ENCODE measurements around the gene DPP7. TPM values are rescaled to one million over a fixed set of nuclear protein-coding genes. Genes with fewer than 3 reads are reported as not detected.

Gene DPP7
- total RNA-seq, 1 donor from 2014 or later = 125 TPM

DNA sequence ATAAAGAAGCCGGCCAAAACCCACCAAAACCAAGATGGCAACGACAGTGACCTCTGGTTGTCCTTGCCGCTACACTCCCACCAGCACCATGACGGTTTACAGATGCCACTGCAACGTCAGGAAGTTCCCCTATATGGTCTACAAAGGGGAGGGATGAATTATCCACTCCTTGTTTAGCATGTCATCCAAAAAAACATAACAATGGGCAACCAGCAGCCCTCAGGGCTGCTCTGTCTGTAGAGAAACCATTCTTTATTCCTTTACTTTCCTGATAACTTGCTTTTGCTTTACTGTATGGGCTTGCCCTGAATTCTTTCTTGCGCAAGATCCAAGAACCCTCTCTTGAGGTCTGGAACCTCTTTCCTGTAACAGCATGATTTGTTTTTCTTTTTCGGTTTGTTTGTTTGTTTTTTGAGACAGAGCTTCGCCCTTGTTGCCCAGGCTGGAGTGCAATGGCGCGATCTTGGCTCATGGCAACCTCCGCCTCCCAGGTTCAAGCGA, 39.2 kb downstream of the DPP7 start:
- TF ChIP-seq, protein P1, sequence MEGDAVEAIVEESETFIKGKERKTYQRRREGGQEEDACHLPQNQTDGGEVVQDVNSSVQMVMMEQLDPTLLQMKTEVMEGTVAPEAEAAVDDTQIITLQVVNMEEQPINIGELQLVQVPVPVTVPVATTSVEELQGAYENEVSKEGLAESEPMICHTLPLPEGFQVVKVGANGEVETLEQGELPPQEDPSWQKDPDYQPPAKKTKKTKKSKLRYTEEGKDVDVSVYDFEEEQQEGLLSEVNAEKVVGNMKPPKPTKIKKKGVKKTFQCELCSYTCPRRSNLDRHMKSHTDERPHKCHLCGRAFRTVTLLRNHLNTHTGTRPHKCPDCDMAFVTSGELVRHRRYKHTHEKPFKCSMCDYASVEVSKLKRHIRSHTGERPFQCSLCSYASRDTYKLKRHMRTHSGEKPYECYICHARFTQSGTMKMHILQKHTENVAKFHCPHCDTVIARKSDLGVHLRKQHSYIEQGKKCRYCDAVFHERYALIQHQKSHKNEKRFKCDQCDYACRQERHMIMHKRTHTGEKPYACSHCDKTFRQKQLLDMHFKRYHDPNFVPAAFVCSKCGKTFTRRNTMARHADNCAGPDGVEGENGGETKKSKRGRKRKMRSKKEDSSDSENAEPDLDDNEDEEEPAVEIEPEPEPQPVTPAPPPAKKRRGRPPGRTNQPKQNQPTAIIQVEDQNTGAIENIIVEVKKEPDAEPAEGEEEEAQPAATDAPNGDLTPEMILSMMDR (conservative IDR thresholded peaks at IDR 0.05; ENCODE audit: low read depth, low read length) = no peak
- no peak for DNase-seq (ENCODE audit: low read depth)
- no peak overlapping the region for H3K4me3 ChIP-seq (ENCODE audit: low read depth, low read length)

DNA sequence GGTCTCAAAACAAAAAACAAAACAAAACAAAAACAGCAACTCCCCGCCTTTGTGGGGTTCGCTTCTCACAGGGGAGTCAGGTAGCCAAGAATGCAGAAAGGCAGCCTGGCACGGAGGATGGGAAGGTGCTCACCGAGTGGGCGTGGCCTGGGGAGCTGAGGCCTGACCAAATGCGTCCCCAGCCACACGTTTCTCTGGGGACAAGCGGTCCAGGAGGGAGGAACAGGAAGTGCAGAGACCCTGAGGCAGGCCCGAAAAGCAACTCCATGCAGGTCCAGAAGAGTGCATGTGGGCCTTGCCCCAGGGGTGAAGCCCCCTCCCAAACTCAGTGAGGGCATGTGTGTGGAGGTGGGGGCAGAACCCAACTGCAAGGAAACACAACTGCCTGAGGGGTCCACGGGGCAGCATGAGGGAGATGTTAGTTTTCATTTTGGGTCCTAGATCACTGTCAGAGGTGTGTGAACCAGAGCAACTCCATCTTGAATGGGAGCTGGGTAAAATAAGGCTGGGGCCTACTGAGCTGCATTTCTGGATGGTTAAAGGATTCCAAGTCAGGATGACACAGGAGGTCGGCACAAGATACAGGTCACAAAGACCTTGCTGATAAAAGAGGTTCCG, 39.8 kb downstream of the DPP7 start:
- H3K4me3 ChIP-seq (ENCODE audit: low read depth, low read length) = no peak overlapping the region
- TF ChIP-seq, protein P1 (conservative IDR thresholded peaks at IDR 0.05; ENCODE audit: low read depth, low read length) = no peak
- DNase-seq (ENCODE audit: low read depth) = no peak

DNA sequence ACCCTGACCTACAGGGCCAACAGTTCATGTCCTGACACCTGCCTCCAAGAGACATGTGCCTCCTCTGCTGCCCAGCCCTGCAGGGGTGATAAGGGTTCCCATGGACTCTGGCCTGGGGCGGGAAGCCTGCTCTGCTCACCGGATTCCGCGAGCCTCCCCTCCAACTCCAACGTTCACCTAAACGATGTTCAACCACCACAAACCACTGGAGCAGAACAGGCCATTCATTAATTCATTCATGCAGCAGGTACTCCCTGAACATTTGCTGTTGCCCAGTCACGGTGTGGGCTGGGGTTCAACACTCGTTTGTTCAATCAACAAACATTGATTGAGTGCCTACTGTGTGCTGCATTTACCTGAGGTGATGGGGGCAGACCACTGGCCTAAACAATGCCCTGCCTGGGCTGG, 40.5 kb downstream of the DPP7 start:
- TF ChIP-seq, protein P1 (conservative IDR thresholded peaks at IDR 0.05; ENCODE audit: low read depth, low read length) = no peak
- no peak overlapping the region for H3K4me3 ChIP-seq (ENCODE audit: low read depth, low read length)
- no peak for DNase-seq (ENCODE audit: low read depth)

DNA sequence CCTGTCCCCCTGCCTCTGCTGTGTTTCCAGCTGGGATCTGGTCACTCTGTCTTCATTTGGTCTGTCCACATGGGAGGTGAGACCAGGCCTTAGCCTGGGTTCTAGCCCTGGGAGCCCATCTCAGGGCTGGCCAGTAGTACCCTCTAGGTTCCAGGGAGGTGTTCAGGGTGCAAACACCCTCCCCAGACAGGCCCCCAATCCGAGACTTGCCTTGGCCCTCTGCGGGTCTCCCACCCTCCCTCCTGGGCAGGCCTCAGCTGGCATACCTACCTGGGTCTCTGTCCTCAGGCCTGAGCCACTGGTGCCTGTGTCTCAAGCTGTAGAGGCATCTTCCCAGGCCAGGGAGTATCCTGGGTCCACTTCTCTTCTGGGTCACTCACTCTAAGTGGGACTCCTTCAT, 43.3 kb downstream of the DPP7 start:
- TF ChIP-seq, protein P1 (conservative IDR thresholded peaks at IDR 0.05; ENCODE audit: low read depth, low read length) = no peak

DNA sequence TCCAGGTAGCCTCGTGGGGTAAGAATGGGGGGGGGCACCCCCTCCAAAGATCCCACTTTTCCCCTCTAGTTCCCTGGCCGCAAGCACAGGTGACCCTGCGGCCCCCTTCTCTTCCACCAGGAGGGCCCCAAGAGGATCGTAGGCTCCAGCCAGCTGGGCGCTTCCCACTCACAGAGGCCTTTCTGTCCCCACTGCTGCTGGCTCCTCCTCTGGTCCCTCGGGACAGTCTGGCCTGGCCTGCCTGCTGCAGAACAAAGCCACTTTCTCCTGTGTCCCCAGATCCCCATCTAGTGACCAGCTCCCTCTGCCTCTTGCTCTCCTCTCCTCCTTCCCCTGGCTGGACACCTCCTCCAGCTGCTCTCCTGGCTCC, 43.6 kb downstream of the DPP7 start:
- TF ChIP-seq, protein P1 (conservative IDR thresholded peaks at IDR 0.05; ENCODE audit: low read depth, low read length) = peak; percentile 17
- DNase-seq (ENCODE audit: low read depth) = no peak
- H3K4me3 ChIP-seq (ENCODE audit: low read depth, low read length) = peak overlapping the region; percentile 55

More for the DNA sequence above, 43.3 kb downstream of the DPP7 start:
- DNase-seq (ENCODE audit: low read depth) = no peak
- H3K4me3 ChIP-seq (ENCODE audit: low read depth, low read length) = peak overlapping the region; percentile 55

DNA sequence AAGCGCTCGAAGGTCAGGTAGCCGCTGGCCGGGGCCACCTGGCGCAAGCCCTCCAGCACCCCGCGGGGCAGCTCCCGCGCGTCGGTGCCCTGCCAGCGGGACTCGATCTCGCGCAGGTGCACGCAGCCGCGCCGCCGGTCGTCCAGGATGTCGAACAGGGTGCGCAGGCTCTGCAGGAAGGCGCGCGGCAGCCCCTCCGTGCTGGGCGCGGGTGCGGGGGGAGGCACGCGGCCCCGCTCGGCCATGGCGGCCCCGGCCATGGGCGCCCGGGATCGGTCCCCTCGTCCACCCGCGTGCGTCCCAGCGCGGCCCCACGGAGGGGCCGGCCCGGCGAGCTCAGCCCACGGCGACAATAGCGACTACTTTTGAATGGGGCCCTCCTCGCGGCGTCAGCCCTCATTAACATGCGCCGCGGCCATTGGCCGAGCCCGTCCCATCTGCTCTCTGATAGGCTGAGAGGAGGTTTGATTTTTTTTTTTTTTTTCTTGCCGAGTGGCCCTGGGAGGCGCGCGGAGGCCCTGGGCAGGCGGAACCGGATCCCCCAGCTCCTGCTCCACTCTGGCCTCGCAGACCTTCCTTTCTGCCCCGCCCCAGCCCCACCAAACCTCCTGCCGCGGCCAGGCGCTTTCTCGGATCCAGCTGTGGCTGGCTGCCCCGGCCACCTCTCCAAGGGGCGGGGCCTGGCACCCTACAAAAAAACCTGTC, 44.2 kb downstream of the DPP7 start, which contains the start of gene SAPCD2:
TSS of gene SAPCD2 (minus strand) at position 357 of the 705 bp plus-strand sequence. CDS start at position 260, 97 bp downstream.
- no peak for DNase-seq (ENCODE audit: low read depth)
- H3K4me3 ChIP-seq (ENCODE audit: low read depth, low read length) = peak within 1 kb of the TSS; percentile 55
- TF ChIP-seq, protein P1 (conservative IDR thresholded peaks at IDR 0.05; ENCODE audit: low read depth, low read length) = no peak
